Right atrium auricular region (tissue), 2 donors: ENCODE results near the gene ZNF579. TPM values are rescaled to one million over a fixed set of nuclear protein-coding genes. Genes with fewer than 3 reads are reported as not detected.
A peak's percentile ranks its signal among the peaks of the same experiment; 100 is the strongest.

ENCODE experiments used
- DNase-seq: peaks from one replicate; pipeline ENCODE4 v3.0.0-alpha.2; 2019; ENCODE audit warnings: low spot score
- H3K27ac ChIP-seq, 2 donors: fragments of 200-600 bp; sonication (generic); 1 replicate in 1 of 2; 2 replicates in 1 of 2; pipeline ENCODE4 v1.5.1; 2016 to 2019
- H3K27me3 ChIP-seq, 2 donors: fragments of 200-600 bp; sonication (generic); one replicate each; pipeline versions ENCODE4 v1.5.1 to v1.6.0; 2017 to 2019
- H3K36me3 ChIP-seq: fragments of 200-600 bp; sonication (generic); one replicate; pipeline ENCODE4 v1.5.1; 2016
- H3K4me1 ChIP-seq, 2 donors: fragments of 200-600 bp; sonication (generic); one replicate each; pipeline versions ENCODE4 v1.5.1 to v1.6.0; 2017 to 2019
- H3K4me3 ChIP-seq, 2 donors: fragments of 200-600 bp; sonication (generic); 1 replicate in 1 of 2; 2 replicates in 1 of 2; pipeline ENCODE4 v1.5.1; 2017 to 2019; ENCODE audit warnings: mild to moderate bottlenecking in 1 of 2, moderate library complexity in 1 of 2
- H3K9me3 ChIP-seq, 2 donors: fragments of 200-600 bp; sonication (generic); one replicate each; pipeline ENCODE4 v1.5.1; 2019
- CTCF ChIP-seq, 2 donors: fragments of 200-600 bp; sonication (generic); IDR thresholded peaks; one replicate each; pipeline ENCODE4 v1.5.1; 2019; ENCODE audit warnings: antibody characterized with exemption in 2 of 2
- total RNA-seq, 2 donors: library from RNA; depleted of rRNA; stranded (reverse); fragments of >200 nt; gene quantifications; one replicate each; pipeline ENCODE4 v1.1.0, GENCODE V29; 2016

The ZNF579 gene
- total RNA-seq, 2 donors from 2014 or later = 6.2 to 6.4 TPM

- Histone ChIP-seq H3K36me3 (no peaks in the 10 kb centered on the region), H3K27ac (no peak overlapping the region), H3K4me1 (peaks cover 0 to 17% of the 10 kb centered on the region in 2 donors), H3K4me3 (no peak overlapping the region), H3K9me3 (no peaks in the 10 kb centered on the region), H3K27me3 (no peaks in the 10 kb centered on the region)
- no peak for DNase-seq
- TF ChIP-seq CTCF (IDR thresholded peaks at IDR 0.05) = no peak
Measured at GRCh38 chr19:55553217-55554182, 27.1 kb downstream of the ZNF579 start.

- TF ChIP-seq CTCF (IDR thresholded peaks at IDR 0.05) = no peak
- no peaks in the 10 kb centered on the region for H3K9me3 ChIP-seq
- H3K27me3 ChIP-seq = no peaks in the 10 kb centered on the region
- no peak for DNase-seq
- no peak overlapping the region for H3K4me3 ChIP-seq
- no peaks in the 10 kb centered on the region for H3K36me3 ChIP-seq
- no peak overlapping the region for H3K27ac ChIP-seq
- peaks cover 0 to 24% of the 10 kb centered on the region in 2 donors for H3K4me1 ChIP-seq
Measured at GRCh38 chr19:55552620-55553019, 28.0 kb downstream of the ZNF579 start.

GRCh38 chr19:55552206-55552605 lies 28.4 kb downstream of the ZNF579 start:
- Histone ChIP-seq H3K9me3 (no peaks in the 10 kb centered on the region), H3K27me3 (no peaks in the 10 kb centered on the region), H3K4me1 (peaks cover 0 to 28% of the 10 kb centered on the region in 2 donors), H3K36me3 (no peaks in the 10 kb centered on the region), H3K27ac (no peak overlapping the region), H3K4me3 (no peak overlapping the region)
- TF ChIP-seq CTCF (IDR thresholded peaks at IDR 0.05) = no peak
- DNase-seq = no peak

GRCh38 chr19:55550321-55550650 lies 30.4 kb downstream of the ZNF579 start:
- DNase-seq = no peak
- Histone ChIP-seq H3K36me3 (no peaks in the 10 kb centered on the region), H3K27me3 (no peaks in the 10 kb centered on the region), H3K27ac (peak overlapping the region; percentile 84 to 99), H3K4me1 (peaks cover 0 to 40% of the 10 kb centered on the region in 2 donors), H3K4me3 (peak overlapping the region in 1 of 2 donors; percentile 31), H3K9me3 (no peaks in the 10 kb centered on the region)
- no peak for TF ChIP-seq CTCF (IDR thresholded peaks at IDR 0.05)

- Histone ChIP-seq H3K4me1 (peaks cover 0 to 43% of the 10 kb centered on the region in 2 donors), H3K9me3 (no peaks in the 10 kb centered on the region), H3K36me3 (no peaks in the 10 kb centered on the region), H3K27me3 (no peaks in the 10 kb centered on the region), H3K4me3 (peak overlapping the region; percentile 19 to 31), H3K27ac (peak overlapping the region; percentile 84 to 99)
- DNase-seq = no peak
- no peak for TF ChIP-seq CTCF (IDR thresholded peaks at IDR 0.05)
Measured at GRCh38 chr19:55549500-55550320, 30.9 kb downstream of the ZNF579 start.
